ENCODE measurements around the gene XPC. TPM values are rescaled to one million over a fixed set of nuclear protein-coding genes. Genes with fewer than 3 reads are reported as not detected.
A peak's percentile ranks its signal among the peaks of the same experiment; 100 is the strongest.

The XPC gene
- total RNA-seq, 1 experiment from 2014 or later: 30.3 TPM

DNA sequence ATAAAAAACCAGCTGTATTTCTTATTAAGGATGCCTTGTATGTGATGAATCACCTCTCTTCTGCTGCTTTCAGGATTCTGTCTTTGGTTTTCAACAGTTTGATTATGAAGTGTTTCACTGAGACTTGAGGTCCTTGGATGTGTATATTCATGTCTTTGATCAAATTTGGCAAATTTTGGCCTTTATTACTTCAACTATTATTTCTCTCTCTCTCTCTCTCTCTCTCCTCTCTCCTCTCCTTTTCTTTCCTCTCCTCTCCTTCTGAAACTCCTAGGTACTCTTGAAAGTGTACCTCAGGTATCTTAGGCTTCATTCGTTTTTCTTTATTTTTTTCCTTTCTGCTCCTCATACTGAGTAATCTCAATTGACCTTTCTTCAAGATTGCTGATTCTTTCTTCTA is 43.5 kb upstream of the XPC start:
- H3K27ac ChIP-seq (ENCODE audit: low read length): no peak overlapping the region
- H3K79me2 ChIP-seq (ENCODE audit: low read length): no peaks in the 10 kb centered on the region
- no peak overlapping the region for H3K4me3 ChIP-seq (ENCODE audit: low read length)
- peaks cover 6% of the 10 kb centered on the region; the same call in 1 of the 2 replicates for H3K4me1 ChIP-seq (ENCODE audit: low read length)
- H3K36me3 ChIP-seq (ENCODE audit: insufficient read depth, low read length): no peaks in the 10 kb centered on the region
- no peak overlapping the region for H3K9ac ChIP-seq (ENCODE audit: low read length)
- H3K9me2 ChIP-seq (replicated peaks; ENCODE audit: insufficient read depth, low read length): no peaks in the 10 kb centered on the region
- H3K4me2 ChIP-seq (ENCODE audit: low read depth, low read length, poor library complexity, severe bottlenecking): no peak overlapping the region
- peaks cover 5% of the 10 kb centered on the region; the same call in 1 of the 2 replicates for H3K9me3 ChIP-seq (ENCODE audit: low read length)
- H3K27me3 ChIP-seq (ENCODE audit: low read length): 0 out of 2 replicates have a peak, but pooled peaks cover 2% of the 10 kb centered on the region
- H4K20me1 ChIP-seq (ENCODE audit: insufficient read depth, low read depth, low read length): no peaks in the 10 kb centered on the region
- no peak overlapping the region for H2AFZ ChIP-seq (ENCODE audit: low read length)
- no peak for DNase-seq

DNA sequence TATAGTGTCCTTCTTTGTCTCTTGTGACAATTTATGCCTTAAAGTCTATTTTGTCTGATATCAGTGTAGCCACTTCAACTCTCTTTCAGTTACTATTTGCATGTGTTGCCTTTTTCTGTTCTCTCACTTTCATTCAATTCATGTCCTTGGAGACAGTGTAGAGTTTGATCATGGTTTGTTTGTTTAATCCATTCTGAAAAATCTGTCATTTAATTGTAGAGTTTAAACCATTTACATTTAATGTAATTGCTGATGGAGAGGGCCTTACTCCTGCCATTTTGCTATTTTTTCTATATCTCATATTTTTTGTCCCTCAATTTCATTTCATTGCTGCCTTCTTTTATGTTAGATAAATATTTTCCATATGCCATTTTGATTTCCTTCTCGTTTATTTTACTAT is 42.5 kb upstream of the XPC start:
- H3K27ac ChIP-seq (ENCODE audit: low read length): no peak overlapping the region

DNA sequence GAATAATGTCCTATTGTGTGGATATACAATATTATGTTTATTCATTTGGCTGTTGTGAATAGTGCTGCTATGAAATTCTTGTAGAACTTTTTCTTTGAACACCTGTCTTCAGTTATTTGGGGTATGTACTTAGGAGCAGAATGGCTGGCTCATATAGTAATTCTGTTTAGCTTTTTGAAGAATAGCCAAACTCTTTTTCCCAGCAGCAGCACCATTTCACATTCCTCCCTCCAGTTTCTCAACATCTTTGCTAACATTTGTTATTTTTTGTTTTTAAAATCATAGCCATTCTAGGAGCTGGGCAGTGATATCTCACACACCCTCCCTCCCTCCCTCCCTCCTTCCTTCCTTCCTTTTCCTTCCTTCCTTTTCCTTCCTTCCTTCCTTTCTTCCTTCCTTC is 40.0 kb upstream of the XPC start:
- H3K4me2 ChIP-seq (ENCODE audit: low read depth, low read length, poor library complexity, severe bottlenecking): no peak overlapping the region

More for the DNA sequence above, 42.5 kb upstream of the XPC start:
- H3K4me2 ChIP-seq (ENCODE audit: low read depth, low read length, poor library complexity, severe bottlenecking): no peak overlapping the region
- H3K9me3 ChIP-seq (ENCODE audit: low read length): peaks cover 5% of the 10 kb centered on the region; the same call in 1 of the 2 replicates
- H3K4me1 ChIP-seq (ENCODE audit: low read length): peaks cover 6% of the 10 kb centered on the region; the same call in 1 of the 2 replicates
- no peaks in the 10 kb centered on the region for H3K9me2 ChIP-seq (replicated peaks; ENCODE audit: insufficient read depth, low read length)
- no peak overlapping the region for H3K4me3 ChIP-seq (ENCODE audit: low read length)
- no peaks in the 10 kb centered on the region for H3K79me2 ChIP-seq (ENCODE audit: low read length)
- H3K9ac ChIP-seq (ENCODE audit: low read length): no peak overlapping the region
- DNase-seq: no peak
- H3K27me3 ChIP-seq (ENCODE audit: low read length): 0 out of 2 replicates have a peak, but pooled peaks cover 2% of the 10 kb centered on the region
- no peak overlapping the region for H2AFZ ChIP-seq (ENCODE audit: low read length)
- no peaks in the 10 kb centered on the region for H4K20me1 ChIP-seq (ENCODE audit: insufficient read depth, low read depth, low read length)
- H3K36me3 ChIP-seq (ENCODE audit: insufficient read depth, low read length): no peaks in the 10 kb centered on the region

DNA sequence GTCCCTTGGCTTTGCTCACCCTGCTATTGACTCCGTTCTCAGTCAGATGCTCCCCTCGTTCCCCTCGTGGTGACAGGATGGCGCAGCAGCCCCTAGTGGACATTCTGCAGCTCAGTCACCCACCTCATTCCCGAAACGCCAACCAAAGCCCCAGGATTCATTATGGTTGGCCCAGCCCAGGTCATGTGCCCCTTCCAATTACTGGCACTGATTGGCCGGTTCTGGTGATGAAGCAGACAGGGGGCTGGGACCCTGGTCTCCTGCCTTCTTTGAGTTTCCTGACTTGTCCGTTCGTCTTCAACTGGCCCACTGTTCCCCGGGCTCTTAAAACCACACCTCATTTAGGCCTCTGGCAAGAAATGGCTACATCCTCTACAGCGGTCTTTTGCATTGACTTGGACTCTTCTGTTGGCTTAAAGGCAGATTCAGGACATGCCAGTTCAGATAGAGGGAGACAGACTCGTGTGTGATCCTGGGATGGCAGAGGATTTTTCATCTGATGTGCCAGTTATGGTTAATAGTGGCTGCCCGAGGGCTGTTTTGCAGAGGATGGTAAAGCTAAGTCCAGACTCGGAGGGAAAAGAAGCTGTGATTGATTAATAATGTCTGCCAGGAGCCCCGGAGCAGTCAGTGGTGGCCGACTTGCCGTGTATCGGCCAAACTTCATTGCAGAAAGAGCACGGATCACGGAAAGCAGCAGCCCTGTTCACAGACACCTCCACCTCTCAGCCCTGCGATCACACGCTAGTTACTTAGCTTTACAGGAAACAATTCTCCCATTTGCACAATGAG is 38.1 kb upstream of the XPC start:
- H3K9ac ChIP-seq (ENCODE audit: low read length): no peak overlapping the region
- no peak overlapping the region for H3K4me3 ChIP-seq (ENCODE audit: low read length)
- H3K4me1 ChIP-seq (ENCODE audit: low read length): no peaks in the 10 kb centered on the region
- H3K79me2 ChIP-seq (ENCODE audit: low read length): no peaks in the 10 kb centered on the region
- H3K4me2 ChIP-seq (ENCODE audit: low read depth, low read length, poor library complexity, severe bottlenecking): no peak overlapping the region
- H3K9me3 ChIP-seq (ENCODE audit: low read length): peaks cover 5% of the 10 kb centered on the region; the same call in 1 of the 2 replicates
- peak; percentile 75 for DNase-seq
- H4K20me1 ChIP-seq (ENCODE audit: insufficient read depth, low read depth, low read length): no peaks in the 10 kb centered on the region
- no peak overlapping the region for H3K27ac ChIP-seq (ENCODE audit: low read length)
- H3K9me2 ChIP-seq (replicated peaks; ENCODE audit: insufficient read depth, low read length): no peaks in the 10 kb centered on the region
- no peaks in the 10 kb centered on the region for H3K27me3 ChIP-seq (ENCODE audit: low read length)
- H2AFZ ChIP-seq (ENCODE audit: low read length): no peak overlapping the region
- no peaks in the 10 kb centered on the region for H3K36me3 ChIP-seq (ENCODE audit: insufficient read depth, low read length)

More for the DNA sequence above, 40.0 kb upstream of the XPC start:
- Histone ChIP-seq H2AFZ (ENCODE audit: low read length) (no peak overlapping the region), H3K9me3 (ENCODE audit: low read length) (peaks cover 5% of the 10 kb centered on the region; the same call in 1 of the 2 replicates), H3K36me3 (ENCODE audit: insufficient read depth, low read length) (no peaks in the 10 kb centered on the region), H4K20me1 (ENCODE audit: insufficient read depth, low read depth, low read length) (no peaks in the 10 kb centered on the region), H3K27ac (ENCODE audit: low read length) (no peak overlapping the region), H3K79me2 (ENCODE audit: low read length) (no peaks in the 10 kb centered on the region), H3K4me3 (ENCODE audit: low read length) (no peak overlapping the region), H3K27me3 (ENCODE audit: low read length) (0 out of 2 replicates have a peak, but pooled peaks cover 2% of the 10 kb centered on the region), H3K4me1 (ENCODE audit: low read length) (peaks cover 5% of the 10 kb centered on the region; the same call in 1 of the 2 replicates), H3K9ac (ENCODE audit: low read length) (no peak overlapping the region), H3K9me2 (replicated peaks; ENCODE audit: insufficient read depth, low read length) (no peaks in the 10 kb centered on the region)
- no peak for DNase-seq

DNA sequence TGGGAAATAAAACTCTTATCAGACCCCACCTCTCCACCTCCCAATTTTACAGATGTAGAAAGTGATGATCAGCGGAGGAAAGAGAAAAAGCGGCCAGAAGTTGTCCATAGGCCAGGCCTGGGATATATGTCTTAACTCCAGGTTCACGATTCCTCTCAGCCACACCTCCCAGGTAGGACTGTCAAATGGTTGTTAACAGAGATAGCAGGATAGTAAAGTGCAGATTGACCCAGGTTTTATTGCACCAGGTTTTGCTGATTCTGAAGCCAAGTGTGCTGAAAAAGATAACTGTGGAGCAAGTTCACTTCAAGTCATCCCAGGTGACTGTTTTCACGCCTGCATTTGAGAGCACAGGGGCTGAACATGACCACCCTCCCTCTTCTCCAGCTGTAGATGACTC is 36.4 kb upstream of the XPC start:
- H3K27ac ChIP-seq (ENCODE audit: low read length): no peak overlapping the region
- no peak overlapping the region for H2AFZ ChIP-seq (ENCODE audit: low read length)
- H3K4me2 ChIP-seq (ENCODE audit: low read depth, low read length, poor library complexity, severe bottlenecking): no peak overlapping the region
- H3K27me3 ChIP-seq (ENCODE audit: low read length): no peaks in the 10 kb centered on the region
- no peaks in the 10 kb centered on the region for H4K20me1 ChIP-seq (ENCODE audit: insufficient read depth, low read depth, low read length)
- DNase-seq: no peak
- H3K9me2 ChIP-seq (replicated peaks; ENCODE audit: insufficient read depth, low read length): no peaks in the 10 kb centered on the region
- no peaks in the 10 kb centered on the region for H3K79me2 ChIP-seq (ENCODE audit: low read length)
- H3K9me3 ChIP-seq (ENCODE audit: low read length): no peaks in the 10 kb centered on the region
- no peak overlapping the region for H3K4me3 ChIP-seq (ENCODE audit: low read length)
- no peak overlapping the region for H3K9ac ChIP-seq (ENCODE audit: low read length)
- H3K4me1 ChIP-seq (ENCODE audit: low read length): no peaks in the 10 kb centered on the region
- no peaks in the 10 kb centered on the region for H3K36me3 ChIP-seq (ENCODE audit: insufficient read depth, low read length)

DNA sequence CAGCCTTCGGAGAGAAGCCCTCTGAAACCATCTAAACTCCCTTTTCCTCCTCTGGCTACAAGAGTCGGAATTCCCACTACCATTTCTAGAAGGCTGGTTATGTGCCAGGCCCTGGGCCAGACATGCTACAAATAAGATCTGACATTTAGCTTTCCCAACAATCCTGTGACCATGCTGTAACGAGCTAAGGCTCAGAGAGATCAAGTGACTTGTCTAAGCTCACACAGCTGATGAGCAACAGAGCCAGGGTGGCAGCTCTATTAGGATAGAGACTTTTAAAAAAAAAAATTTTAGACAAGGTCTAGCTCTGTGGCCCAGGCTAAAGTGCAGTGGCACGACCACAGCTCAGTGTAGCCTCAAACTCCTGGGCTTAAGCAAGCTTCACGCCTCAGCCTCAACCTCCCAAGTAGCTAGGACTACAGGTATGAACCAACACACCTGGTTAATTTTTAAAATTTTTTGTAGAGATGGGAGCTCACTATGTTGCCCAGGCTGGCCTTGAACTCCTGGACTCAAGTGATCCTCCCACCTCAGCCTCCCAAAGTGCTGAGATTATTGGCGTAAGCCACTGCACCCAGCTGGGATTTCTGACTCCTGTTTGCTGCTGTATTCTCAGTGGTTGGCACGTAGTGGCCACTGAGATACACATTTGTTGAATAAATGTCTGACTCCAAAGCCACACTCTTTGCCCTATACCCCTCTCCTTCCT is 34.8 kb upstream of the XPC start:
- H2AFZ ChIP-seq (ENCODE audit: low read length): no peak overlapping the region
- H3K4me1 ChIP-seq (ENCODE audit: low read length): no peaks in the 10 kb centered on the region
- H3K9me2 ChIP-seq (replicated peaks; ENCODE audit: insufficient read depth, low read length): no peaks in the 10 kb centered on the region
- no peaks in the 10 kb centered on the region for H3K9me3 ChIP-seq (ENCODE audit: low read length)
- H3K9ac ChIP-seq (ENCODE audit: low read length): no peak overlapping the region
- H3K36me3 ChIP-seq (ENCODE audit: insufficient read depth, low read length): no peaks in the 10 kb centered on the region
- H3K4me2 ChIP-seq (ENCODE audit: low read depth, low read length, poor library complexity, severe bottlenecking): no peak overlapping the region
- no peaks in the 10 kb centered on the region for H4K20me1 ChIP-seq (ENCODE audit: insufficient read depth, low read depth, low read length)
- H3K27ac ChIP-seq (ENCODE audit: low read length): no peak overlapping the region
- no peaks in the 10 kb centered on the region for H3K79me2 ChIP-seq (ENCODE audit: low read length)
- H3K27me3 ChIP-seq (ENCODE audit: low read length): no peaks in the 10 kb centered on the region
- no peak overlapping the region for H3K4me3 ChIP-seq (ENCODE audit: low read length)
- DNase-seq: no peak

DNA sequence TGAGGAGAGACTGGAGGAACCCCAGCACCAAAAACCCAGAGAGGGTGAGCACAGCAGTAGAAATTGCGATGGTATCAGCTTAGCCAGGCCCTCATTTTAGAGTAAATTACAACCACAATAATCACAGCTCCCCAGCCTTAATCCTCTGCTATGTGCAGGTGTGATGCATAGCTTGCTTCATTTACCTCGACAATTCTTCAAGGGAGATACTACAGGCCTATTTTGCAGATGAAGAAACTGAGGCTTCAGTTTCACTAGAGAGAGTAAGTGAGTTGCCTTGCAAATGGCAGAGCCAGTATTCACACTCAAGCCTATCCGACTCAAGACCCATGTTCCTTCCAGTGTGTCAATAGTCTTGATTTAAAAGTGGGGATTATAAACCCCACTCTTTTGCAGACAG is 33.6 kb upstream of the XPC start:
- no peaks in the 10 kb centered on the region for H3K79me2 ChIP-seq (ENCODE audit: low read length)
- no peak overlapping the region for H3K9ac ChIP-seq (ENCODE audit: low read length)
- no peaks in the 10 kb centered on the region for H4K20me1 ChIP-seq (ENCODE audit: insufficient read depth, low read depth, low read length)
- no peak for DNase-seq
- no peaks in the 10 kb centered on the region for H3K9me3 ChIP-seq (ENCODE audit: low read length)
- no peaks in the 10 kb centered on the region for H3K9me2 ChIP-seq (replicated peaks; ENCODE audit: insufficient read depth, low read length)
- H3K4me1 ChIP-seq (ENCODE audit: low read length): no peaks in the 10 kb centered on the region
- H3K27me3 ChIP-seq (ENCODE audit: low read length): no peaks in the 10 kb centered on the region
- H3K4me2 ChIP-seq (ENCODE audit: low read depth, low read length, poor library complexity, severe bottlenecking): no peak overlapping the region
- no peak overlapping the region for H2AFZ ChIP-seq (ENCODE audit: low read length)
- H3K4me3 ChIP-seq (ENCODE audit: low read length): no peak overlapping the region
- H3K36me3 ChIP-seq (ENCODE audit: insufficient read depth, low read length): no peaks in the 10 kb centered on the region
- H3K27ac ChIP-seq (ENCODE audit: low read length): no peak overlapping the region

DNA sequence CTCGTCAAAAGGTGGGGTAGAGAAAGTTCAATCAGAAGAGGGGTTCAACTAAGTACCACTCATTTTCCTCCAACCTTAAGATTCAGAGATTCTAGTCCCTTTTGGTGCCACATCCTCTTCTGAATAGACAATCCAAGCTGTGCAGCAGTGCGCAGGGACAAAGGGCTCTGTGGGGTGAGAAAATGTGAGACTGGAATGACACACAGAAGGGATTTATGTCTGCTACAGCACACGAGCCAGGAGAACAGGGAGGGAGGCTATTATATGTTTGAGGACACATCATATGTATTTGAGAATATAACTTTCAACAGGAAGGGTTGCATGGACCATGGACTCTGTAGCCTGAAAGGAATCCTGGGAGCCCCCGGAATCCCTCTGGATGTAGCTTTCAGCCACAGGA is 33.2 kb upstream of the XPC start:
- H3K4me1 ChIP-seq (ENCODE audit: low read length): no peaks in the 10 kb centered on the region
- H3K79me2 ChIP-seq (ENCODE audit: low read length): no peaks in the 10 kb centered on the region
- no peak overlapping the region for H3K4me3 ChIP-seq (ENCODE audit: low read length)
- no peaks in the 10 kb centered on the region for H3K9me3 ChIP-seq (ENCODE audit: low read length)
- H3K36me3 ChIP-seq (ENCODE audit: insufficient read depth, low read length): no peaks in the 10 kb centered on the region
- H3K9me2 ChIP-seq (replicated peaks; ENCODE audit: insufficient read depth, low read length): no peaks in the 10 kb centered on the region
- no peaks in the 10 kb centered on the region for H4K20me1 ChIP-seq (ENCODE audit: insufficient read depth, low read depth, low read length)
- no peaks in the 10 kb centered on the region for H3K27me3 ChIP-seq (ENCODE audit: low read length)
- no peak overlapping the region for H3K9ac ChIP-seq (ENCODE audit: low read length)
- no peak overlapping the region for H3K4me2 ChIP-seq (ENCODE audit: low read depth, low read length, poor library complexity, severe bottlenecking)
- H2AFZ ChIP-seq (ENCODE audit: low read length): no peak overlapping the region
- DNase-seq: no peak
- H3K27ac ChIP-seq (ENCODE audit: low read length): no peak overlapping the region
